C4-2B (cell line): ENCODE data around the gene HOOK2.

Source experiments
- ZFX ChIP-seq: fragments of 450-650 bp; IDR thresholded peaks from 2 replicates; pipeline ENCODE4 v1.6.1; 2017
- TF ChIP-seq, protein P1 (sequence below): fragments of 450-650 bp; conservative IDR thresholded peaks from 2 replicates; pipeline ENCODE4 v1.5.1; 2017; ENCODE audit warnings: mild to moderate bottlenecking

DNA sequence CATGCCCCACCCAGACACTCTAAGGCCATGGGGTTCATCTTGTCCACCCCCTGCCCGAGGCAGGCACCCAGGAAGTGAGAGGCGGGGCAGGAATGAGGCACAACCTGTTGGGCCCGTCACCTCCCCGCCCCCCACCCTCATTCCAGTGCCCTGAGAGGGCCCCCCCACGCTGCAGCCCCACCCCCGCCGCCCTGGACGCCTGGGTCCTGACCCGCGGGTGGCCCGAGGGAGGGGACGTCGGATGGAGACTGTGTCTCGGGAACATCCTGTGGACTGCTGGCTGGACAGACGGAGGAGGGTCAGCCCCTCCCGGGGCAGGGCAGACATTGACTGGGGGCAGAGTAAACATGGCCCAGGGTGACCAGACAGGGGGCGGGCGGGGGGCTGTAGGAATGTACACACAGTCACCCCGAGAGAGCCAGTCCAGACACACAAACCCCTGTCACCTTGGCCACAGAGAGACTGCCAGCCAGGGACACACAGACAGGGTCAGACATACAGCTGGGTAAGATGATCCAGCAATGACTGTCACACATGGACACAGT, 8.6 kb upstream of the HOOK2 start:
- TF ChIP-seq, protein P1, sequence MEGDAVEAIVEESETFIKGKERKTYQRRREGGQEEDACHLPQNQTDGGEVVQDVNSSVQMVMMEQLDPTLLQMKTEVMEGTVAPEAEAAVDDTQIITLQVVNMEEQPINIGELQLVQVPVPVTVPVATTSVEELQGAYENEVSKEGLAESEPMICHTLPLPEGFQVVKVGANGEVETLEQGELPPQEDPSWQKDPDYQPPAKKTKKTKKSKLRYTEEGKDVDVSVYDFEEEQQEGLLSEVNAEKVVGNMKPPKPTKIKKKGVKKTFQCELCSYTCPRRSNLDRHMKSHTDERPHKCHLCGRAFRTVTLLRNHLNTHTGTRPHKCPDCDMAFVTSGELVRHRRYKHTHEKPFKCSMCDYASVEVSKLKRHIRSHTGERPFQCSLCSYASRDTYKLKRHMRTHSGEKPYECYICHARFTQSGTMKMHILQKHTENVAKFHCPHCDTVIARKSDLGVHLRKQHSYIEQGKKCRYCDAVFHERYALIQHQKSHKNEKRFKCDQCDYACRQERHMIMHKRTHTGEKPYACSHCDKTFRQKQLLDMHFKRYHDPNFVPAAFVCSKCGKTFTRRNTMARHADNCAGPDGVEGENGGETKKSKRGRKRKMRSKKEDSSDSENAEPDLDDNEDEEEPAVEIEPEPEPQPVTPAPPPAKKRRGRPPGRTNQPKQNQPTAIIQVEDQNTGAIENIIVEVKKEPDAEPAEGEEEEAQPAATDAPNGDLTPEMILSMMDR: no peak
- no peak for TF ChIP-seq ZFX
